Skin epidermis (tissue), 12 donors: ENCODE measurements around the gene ARMC9.
"Not testable (repeated sequence)": the region's sequence is repeated elsewhere in the genome, so short reads cannot be mapped to it uniquely, and the experiment has no call there.

ENCODE experiments used
- H3K27ac ChIP-seq, 21 experiments: fragments of 200-600 bp; sonication (generic) in 11 of 21; one replicate each; pipeline ENCODE4 v1.5.0; 2020; ENCODE audit warnings: mild to moderate bottlenecking in 3 of 21, inconsistent platforms in 2 of 21, moderate library complexity in 2 of 21
- H3K4me3 ChIP-seq, 7 experiments: fragments of 200-600 bp; sonication (generic) in 2 of 7; one replicate each; pipeline ENCODE4 v1.5.0; 2020; ENCODE audit warnings: inconsistent platforms in 2 of 7, mild to moderate bottlenecking in 2 of 7, moderate library complexity in 1 of 7

The ARMC9 gene

GRCh38 chr2:231370749-231371429, 172.5 kb downstream of the ARMC9 start:
- H3K4me3 ChIP-seq, result no peak overlapping the region
- no peak overlapping the region for H3K27ac ChIP-seq

- H3K4me3 ChIP-seq, result no peak overlapping the region
- H3K27ac ChIP-seq, result no peak overlapping the region
Observed at GRCh38 chr2:231371430-231372054, 173.1 kb downstream of the ARMC9 start.

- no peak overlapping the region for H3K4me3 ChIP-seq
- no peak overlapping the region for H3K27ac ChIP-seq
Observed at GRCh38 chr2:231372326-231372725, 173.9 kb downstream of the ARMC9 start.

- no peak overlapping the region for H3K27ac ChIP-seq
- H3K4me3 ChIP-seq, result no peak overlapping the region
Observed at GRCh38 chr2:231373184-231373583, 174.8 kb downstream of the ARMC9 start.

GRCh38 chr2:231373786-231374349, 175.4 kb downstream of the ARMC9 start:
- Histone ChIP-seq H3K4me3 (no peak overlapping the region), H3K27ac (no peak overlapping the region)

- Histone ChIP-seq H3K4me3 (no peak overlapping the region), H3K27ac (no peak overlapping the region)
Observed at GRCh38 chr2:231374771-231375170, 176.3 kb downstream of the ARMC9 start.

GRCh38 chr2:231375994-231376615, 177.7 kb downstream of the ARMC9 start:
- H3K27ac ChIP-seq, H3K4me3 ChIP-seq: not testable (repeated sequence)

GRCh38 chr2:231376857-231377256, 178.4 kb downstream of the ARMC9 start:
- H3K27ac ChIP-seq, result no peak overlapping the region
- H3K4me3 ChIP-seq, result no peak overlapping the region

GRCh38 chr2:231378026-231378722, 179.7 kb downstream of the ARMC9 start:
- H3K4me3 ChIP-seq, result no peak overlapping the region

GRCh38 chr2:231379266-231380215, 181.1 kb downstream of the ARMC9 start:
- no peak overlapping the region for H3K4me3 ChIP-seq
- H3K27ac ChIP-seq, result no peak overlapping the region

More at GRCh38 chr2:231378026-231378722, 179.7 kb downstream of the ARMC9 start:
- H3K27ac ChIP-seq, result no peak overlapping the region

- H3K27ac ChIP-seq, result no peak overlapping the region
- no peak overlapping the region for H3K4me3 ChIP-seq
Observed at GRCh38 chr2:231380307-231380706, 181.9 kb downstream of the ARMC9 start.

GRCh38 chr2:231380991-231381847, 182.8 kb downstream of the ARMC9 start:
- no peak overlapping the region for H3K27ac ChIP-seq
- no peak overlapping the region for H3K4me3 ChIP-seq

GRCh38 chr2:231382116-231382515, 183.7 kb downstream of the ARMC9 start:
- Histone ChIP-seq H3K27ac (no peak overlapping the region), H3K4me3 (no peak overlapping the region)

GRCh38 chr2:231383416-231384108, 185.1 kb downstream of the ARMC9 start:
- Histone ChIP-seq H3K4me3 (no peak overlapping the region), H3K27ac (no peak overlapping the region)

- no peak overlapping the region for H3K27ac ChIP-seq
Observed at GRCh38 chr2:231384109-231384435, 185.6 kb downstream of the ARMC9 start.

GRCh38 chr2:231384970-231385369, 186.5 kb downstream of the ARMC9 start:
- no peak overlapping the region for H3K4me3 ChIP-seq

More at GRCh38 chr2:231384109-231384435, 185.6 kb downstream of the ARMC9 start:
- no peak overlapping the region for H3K4me3 ChIP-seq

GRCh38 chr2:231385429-231385828, 187.0 kb downstream of the ARMC9 start:
- H3K27ac ChIP-seq, result no peak overlapping the region
- H3K4me3 ChIP-seq, result no peak overlapping the region

More at GRCh38 chr2:231384970-231385369, 186.5 kb downstream of the ARMC9 start:
- H3K27ac ChIP-seq, result no peak overlapping the region

- no peak overlapping the region for H3K27ac ChIP-seq
- no peak overlapping the region for H3K4me3 ChIP-seq
Observed at GRCh38 chr2:231386446-231386845, 188.0 kb downstream of the ARMC9 start.
